ENCODE data around the gene RANBP17.
A peak's percentile ranks its signal among the peaks of the same experiment; 100 is the strongest.

Gene RANBP17

DNA sequence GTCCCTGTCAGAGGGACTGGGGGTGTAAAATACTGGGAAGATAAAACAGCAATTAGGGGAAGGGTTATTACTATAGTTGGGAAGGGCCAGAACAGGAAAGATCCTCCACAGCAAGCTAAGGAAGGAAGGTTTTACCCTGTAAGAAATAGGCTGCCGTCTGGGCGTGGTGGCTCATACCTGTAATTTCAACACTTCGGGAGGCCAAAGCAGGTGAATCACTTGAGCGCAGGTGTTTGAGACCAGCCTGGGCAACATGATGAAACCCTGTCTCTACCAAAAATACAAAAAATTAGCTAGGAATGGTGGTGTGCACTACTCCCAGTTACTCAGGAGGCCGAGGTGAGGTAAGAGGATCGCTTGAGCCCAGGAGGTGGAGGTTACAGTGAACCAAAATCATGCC, 282.1 kb downstream of the RANBP17 start:
- H3K27ac ChIP-seq, result no peak overlapping the region
- TF ChIP-seq, protein P1, sequence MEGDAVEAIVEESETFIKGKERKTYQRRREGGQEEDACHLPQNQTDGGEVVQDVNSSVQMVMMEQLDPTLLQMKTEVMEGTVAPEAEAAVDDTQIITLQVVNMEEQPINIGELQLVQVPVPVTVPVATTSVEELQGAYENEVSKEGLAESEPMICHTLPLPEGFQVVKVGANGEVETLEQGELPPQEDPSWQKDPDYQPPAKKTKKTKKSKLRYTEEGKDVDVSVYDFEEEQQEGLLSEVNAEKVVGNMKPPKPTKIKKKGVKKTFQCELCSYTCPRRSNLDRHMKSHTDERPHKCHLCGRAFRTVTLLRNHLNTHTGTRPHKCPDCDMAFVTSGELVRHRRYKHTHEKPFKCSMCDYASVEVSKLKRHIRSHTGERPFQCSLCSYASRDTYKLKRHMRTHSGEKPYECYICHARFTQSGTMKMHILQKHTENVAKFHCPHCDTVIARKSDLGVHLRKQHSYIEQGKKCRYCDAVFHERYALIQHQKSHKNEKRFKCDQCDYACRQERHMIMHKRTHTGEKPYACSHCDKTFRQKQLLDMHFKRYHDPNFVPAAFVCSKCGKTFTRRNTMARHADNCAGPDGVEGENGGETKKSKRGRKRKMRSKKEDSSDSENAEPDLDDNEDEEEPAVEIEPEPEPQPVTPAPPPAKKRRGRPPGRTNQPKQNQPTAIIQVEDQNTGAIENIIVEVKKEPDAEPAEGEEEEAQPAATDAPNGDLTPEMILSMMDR (conservative IDR thresholded peaks at IDR 0.05), result no peak

DNA sequence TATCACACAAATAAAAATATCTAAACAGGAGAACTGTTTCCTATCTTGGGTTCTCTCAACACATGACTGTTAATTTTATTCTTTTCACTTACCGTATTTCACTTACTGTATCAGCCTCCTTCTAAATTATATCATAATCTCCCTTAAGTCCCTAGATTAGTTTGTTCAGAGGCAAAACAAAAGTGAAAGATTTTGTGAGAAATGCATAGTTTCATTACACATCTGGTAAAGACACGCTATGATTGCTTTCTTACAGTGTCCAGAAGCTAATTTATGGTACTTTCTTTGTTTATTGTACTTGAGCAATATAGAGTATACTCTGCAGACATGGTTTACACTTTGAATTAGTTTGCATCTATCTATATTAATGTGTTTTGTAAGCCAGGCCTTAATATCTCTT, 287.5 kb downstream of the RANBP17 start:
- H3K27ac ChIP-seq, result no peak overlapping the region
- TF ChIP-seq, protein P1 (conservative IDR thresholded peaks at IDR 0.05), result no peak

DNA sequence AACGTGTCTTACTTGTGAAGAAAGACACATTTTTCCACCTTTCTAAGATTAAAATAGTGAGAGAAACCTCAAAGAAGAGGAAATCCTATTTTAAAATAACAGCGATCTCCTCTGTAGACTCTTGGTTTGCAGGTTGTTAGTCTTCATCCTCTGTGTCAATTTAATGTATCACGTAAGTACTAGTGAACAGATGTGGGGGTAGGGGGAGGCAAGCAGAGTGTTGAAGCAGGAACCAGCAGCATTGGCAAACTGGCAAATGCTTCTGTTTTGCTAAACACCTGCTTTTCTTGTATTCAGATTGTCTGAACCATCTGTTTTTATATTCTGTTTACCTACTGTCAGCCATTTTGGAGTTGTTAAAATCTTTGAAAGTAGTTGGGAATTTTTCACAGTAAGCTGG, 288.0 kb downstream of the RANBP17 start:
- no peak overlapping the region for H3K27ac ChIP-seq
- TF ChIP-seq, protein P1 (conservative IDR thresholded peaks at IDR 0.05), result no peak

DNA sequence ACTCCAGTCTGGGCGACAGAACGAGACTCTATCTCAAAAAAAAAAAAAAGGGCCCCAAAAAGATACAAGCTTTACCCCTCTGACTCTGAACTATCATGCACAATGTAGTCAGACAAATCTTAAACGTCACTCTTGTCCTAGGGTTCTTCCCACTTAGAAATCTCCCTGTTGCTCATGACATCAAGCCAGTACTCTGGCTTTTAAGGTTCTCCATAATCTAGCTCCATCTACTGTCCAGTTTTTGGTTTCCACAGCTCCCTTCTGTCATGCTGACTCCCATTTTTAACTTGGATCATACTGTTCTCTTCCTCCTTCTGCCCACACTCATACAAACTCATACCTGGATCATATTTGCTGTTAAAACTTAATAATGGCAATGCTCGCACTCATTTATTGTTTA, 290.6 kb downstream of the RANBP17 start:
- TF ChIP-seq, protein P1 (conservative IDR thresholded peaks at IDR 0.05), result peak; percentile 61
- no peak overlapping the region for H3K27ac ChIP-seq

DNA sequence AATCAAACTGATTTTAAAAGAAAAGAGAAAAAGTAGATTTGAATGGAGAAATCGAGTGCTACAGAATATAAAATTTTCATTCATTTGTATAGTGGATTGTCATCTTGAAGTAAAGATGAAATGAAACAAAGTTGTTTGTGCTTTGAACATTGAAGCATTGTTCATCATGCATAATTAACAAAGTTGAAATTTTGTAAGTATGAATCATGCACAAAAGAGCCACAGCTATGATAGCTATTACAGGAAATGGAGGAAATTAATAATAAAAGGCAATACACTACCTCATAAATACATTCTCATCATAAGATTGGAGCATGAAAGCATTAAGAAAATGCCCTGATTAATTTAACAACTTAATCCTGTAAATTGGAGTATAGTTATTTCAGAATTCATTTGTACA, 293.8 kb downstream of the RANBP17 start:
- no peak overlapping the region for H3K27ac ChIP-seq
- TF ChIP-seq, protein P1 (conservative IDR thresholded peaks at IDR 0.05), result no peak

DNA sequence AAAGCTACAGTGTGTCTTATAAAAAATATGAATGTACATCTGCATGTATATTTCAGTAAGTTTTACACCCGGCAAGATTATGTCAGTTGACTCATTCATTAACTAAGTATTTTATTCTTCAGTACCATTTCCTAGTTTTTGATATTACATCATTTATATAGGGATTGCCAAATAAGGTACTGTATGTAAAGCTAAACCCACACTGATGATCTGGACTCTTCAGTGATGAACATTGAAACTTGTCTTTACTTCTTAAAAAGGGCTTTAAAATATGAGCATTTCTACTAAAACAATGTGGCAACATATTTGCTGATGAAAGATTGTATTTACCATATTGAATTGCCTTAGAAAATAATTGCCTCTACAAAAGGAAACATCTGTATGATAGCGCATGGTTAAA, 295.5 kb downstream of the RANBP17 start:
- H3K27ac ChIP-seq, result no peak overlapping the region
- TF ChIP-seq, protein P1 (conservative IDR thresholded peaks at IDR 0.05), result no peak

DNA sequence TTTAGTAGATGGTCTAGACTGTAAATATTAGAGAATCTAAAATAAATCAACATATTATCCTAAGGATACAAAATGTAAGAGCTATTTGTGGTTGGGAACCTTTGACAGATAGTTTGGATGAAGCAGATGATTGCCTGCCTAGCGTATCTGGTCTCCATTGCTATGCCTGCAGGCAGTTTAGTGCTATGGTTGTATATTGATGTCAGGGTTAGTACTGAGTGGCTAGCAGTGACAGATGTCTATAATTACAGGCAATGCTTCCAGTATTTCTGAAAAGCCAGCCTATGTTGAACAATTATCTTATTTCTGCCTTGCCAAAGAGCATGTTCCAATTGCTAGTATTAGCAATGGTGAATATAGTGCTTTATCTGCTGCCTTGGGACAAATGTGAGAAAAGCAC, 296.0 kb downstream of the RANBP17 start:
- TF ChIP-seq, protein P1 (conservative IDR thresholded peaks at IDR 0.05), result no peak
- no peak overlapping the region for H3K27ac ChIP-seq

DNA sequence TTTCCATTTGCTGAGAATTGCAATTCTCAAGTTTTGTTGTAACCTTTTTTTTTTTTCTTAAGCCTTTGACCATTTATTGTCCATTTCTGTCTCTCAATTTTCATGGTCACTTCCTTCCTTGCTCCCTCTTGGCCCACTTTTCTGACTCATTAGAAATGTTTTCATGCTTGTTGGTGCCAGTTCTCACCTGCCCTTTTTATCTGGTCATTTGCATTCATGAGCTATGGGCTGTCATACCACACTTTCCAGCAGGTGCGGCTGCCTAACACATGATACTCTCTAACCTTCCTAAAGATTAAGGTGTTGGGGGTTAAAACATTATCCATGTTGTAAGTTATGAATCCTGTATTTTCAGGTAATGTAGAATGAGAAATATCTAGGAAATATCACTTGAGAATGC, 296.8 kb downstream of the RANBP17 start:
- TF ChIP-seq, protein P1 (conservative IDR thresholded peaks at IDR 0.05), result no peak
- no peak overlapping the region for H3K27ac ChIP-seq
